Stimulated activated naive B cell treated with anti-CD40 and anti-IgM and Interleukin-4, amounts not matched to agents 10 μg/mL and 1 μg/mL and 100 μg/mL, for 72 hours (primary cell): ENCODE results near the gene TICAM2.

ENCODE experiments used
- ATAC-seq, 2 donors: fragments of 150-1000 bp; cut with Tn5 transposase; replicated peaks; 2 replicates each; pipeline ENCODE4 v1.10.0; 2021; ENCODE audit warnings: moderate library complexity in 1 of 2
- DNase-seq: peaks from one replicate; pipeline ENCODE4 v3.0.0; 2021
- H3K27ac Mint-ChIP-seq: one replicate; pipeline ENCODE4 v1.8.0; 2022; ENCODE audit warnings: mild to moderate bottlenecking, mixed read lengths
- H3K27me3 Mint-ChIP-seq, 2 donors: one replicate each; pipeline ENCODE4 v1.8.0; 2022; ENCODE audit warnings: mixed read lengths in 2 of 2
- H3K36me3 Mint-ChIP-seq, 2 donors: one replicate each; pipeline ENCODE4 v1.8.0; 2022; ENCODE audit warnings: mixed read lengths in 2 of 2, mild to moderate bottlenecking in 1 of 2
- H3K4me1 Mint-ChIP-seq, 2 donors: one replicate each; pipeline ENCODE4 v1.8.0; 2022; ENCODE audit warnings: mixed read lengths in 2 of 2, mild to moderate bottlenecking in 1 of 2
- H3K4me3 Mint-ChIP-seq, 2 donors: one replicate each; pipeline ENCODE4 v1.8.0; 2022; ENCODE audit warnings: mild to moderate bottlenecking in 2 of 2, mixed read lengths in 2 of 2, moderate library complexity in 1 of 2
- H3K9me3 Mint-ChIP-seq, 2 donors: one replicate each; pipeline ENCODE4 v1.8.0; 2022; ENCODE audit warnings: mixed read lengths in 2 of 2, mild to moderate bottlenecking in 1 of 2

TICAM2 gene

DNA sequence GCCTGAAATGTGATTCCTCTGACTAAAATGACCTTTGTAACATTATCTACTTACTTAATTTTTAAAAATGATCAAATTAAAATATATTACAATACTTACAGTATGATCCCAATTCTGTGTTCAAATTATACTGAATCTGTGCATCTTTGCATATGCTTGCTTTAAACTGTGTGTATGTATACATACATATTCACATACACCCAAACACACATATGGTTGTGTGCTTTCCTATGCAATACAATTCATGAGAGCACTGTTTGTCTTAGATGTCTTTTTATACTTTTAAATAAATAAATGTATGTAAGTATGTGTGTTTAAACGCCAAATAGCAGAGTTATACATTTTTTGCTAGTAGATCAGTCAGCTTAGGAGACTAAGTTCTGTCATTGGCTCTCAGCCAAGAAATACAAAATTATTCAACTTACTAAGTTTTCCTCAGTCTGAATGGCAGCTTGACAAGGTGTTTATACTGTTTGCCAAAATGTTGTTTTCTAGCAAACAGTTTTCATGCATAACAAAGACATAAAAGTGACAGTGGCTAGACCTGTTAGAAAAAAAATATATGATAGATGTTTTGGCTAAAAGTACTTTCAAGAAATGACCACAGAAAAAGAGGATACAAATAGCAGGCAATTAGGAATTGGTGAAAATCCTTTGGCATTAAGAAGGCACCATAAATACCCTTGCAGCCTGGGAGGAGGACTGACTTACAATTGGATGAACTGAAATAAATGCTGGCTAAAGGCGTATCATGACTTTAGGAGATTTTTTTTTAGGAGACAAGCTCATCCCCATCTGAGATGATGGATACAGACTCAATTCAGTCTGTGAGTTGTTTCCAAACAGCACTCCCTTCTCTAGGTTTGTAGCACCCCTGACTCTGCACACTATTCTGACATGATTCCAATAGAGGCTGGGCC lies 7.9 kb downstream of the TICAM2 start:
- Mint-ChIP-seq H3K9me3 (no peaks in the 10 kb centered on the region), H3K27ac (no peak overlapping the region), H3K4me3 (no peak overlapping the region), H3K4me1 (peaks cover 1 to 3% of the 10 kb centered on the region in 2 donors), H3K27me3 (no peaks in the 10 kb centered on the region), H3K36me3 (peaks cover 14 to 16% of the 10 kb centered on the region in 2 donors)
- ATAC-seq (no peak), DNase-seq (no peak)

DNA sequence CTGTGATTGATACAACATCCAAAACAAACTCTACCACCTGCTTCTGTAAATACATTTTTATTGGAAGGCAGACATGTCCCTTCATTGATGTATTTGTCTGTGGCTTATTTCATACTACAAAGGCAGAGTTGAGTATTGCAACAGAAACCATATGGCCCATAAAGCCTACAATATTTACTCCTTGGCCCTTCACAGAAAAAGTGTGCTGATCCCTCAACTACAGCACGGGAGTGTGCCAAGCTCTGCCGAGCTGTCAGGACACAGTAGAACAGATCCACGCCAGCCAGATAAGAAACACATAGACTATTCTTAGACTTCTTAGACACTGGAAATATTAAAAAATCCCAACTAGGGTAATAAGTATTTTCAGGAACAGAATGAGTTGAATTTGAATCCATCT lies 13.2 kb downstream of the TICAM2 start:
- no peak for DNase-seq
- Mint-ChIP-seq H3K27me3 (no peaks in the 10 kb centered on the region), H3K4me3 (no peak overlapping the region), H3K9me3 (no peaks in the 10 kb centered on the region), H3K4me1 (peaks cover 0 to 2% of the 10 kb centered on the region in 2 donors), H3K27ac (no peak overlapping the region), H3K36me3 (peaks cover 7 to 8% of the 10 kb centered on the region in 2 donors)
- ATAC-seq, result no peak

DNA sequence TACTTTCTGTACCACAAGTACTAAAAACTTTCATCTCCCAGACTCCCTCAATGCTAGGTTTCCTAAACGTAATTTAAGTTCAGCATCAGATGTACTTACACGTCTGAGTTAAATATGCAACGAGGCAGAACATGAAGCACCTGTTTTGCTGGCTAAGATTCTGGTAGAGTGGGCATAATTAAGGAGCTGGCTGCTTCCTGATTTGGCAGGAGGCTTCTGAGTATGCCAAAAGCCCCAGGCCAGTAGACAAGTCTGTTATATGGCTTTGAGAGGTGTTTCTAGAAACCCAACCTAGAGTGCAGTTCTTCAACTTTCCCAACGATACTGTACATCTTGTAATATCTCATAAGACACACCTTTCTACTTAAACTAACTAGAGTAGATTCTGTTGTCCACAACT lies 13.6 kb downstream of the TICAM2 start:
- Mint-ChIP-seq H3K27ac (no peak overlapping the region), H3K27me3 (no peaks in the 10 kb centered on the region), H3K4me3 (no peak overlapping the region), H3K36me3 (peaks cover 7 to 8% of the 10 kb centered on the region in 2 donors), H3K4me1 (peaks cover under 1 to 2% of the 10 kb centered on the region in 2 donors), H3K9me3 (no peaks in the 10 kb centered on the region)
- no peak for ATAC-seq
- DNase-seq, result no peak

GRCh38 chr5:115586525-115587146 lies 15.6 kb downstream of the TICAM2 start:
- DNase-seq (no peak), ATAC-seq (peak; percentile 42 to 47)
- H3K27me3 Mint-ChIP-seq, result no peaks in the 10 kb centered on the region
- peaks cover 5 to 7% of the 10 kb centered on the region in 2 donors for H3K4me1 Mint-ChIP-seq
- no peaks in the 10 kb centered on the region for H3K9me3 Mint-ChIP-seq
- H3K4me3 Mint-ChIP-seq, result no peak overlapping the region
- peaks cover 5 to 8% of the 10 kb centered on the region in 2 donors for H3K36me3 Mint-ChIP-seq
- no peak overlapping the region for H3K27ac Mint-ChIP-seq

DNA sequence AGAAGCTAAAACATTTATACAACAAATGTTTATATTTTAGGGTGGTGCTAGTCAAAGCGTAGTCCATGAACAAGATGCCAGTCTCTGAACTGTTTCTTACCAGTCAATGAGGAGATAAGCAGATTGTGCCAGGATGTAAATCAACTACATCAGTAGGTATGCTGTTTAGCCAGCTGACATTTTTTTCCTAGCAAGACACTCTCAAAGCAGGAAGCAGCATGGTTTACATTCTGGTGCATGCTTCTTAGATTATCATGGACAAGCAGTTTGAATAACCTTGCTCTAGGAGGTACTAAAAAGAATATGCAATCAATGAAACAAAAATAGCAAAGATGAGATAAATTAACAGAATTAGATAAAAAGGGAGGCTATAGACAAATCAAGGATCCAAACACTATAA lies 17.0 kb downstream of the TICAM2 start:
- H3K4me3 Mint-ChIP-seq, result no peak overlapping the region
- H3K36me3 Mint-ChIP-seq, result peaks cover 9 to 10% of the 10 kb centered on the region in 2 donors
- DNase-seq, result no peak
- peaks cover 12 to 16% of the 10 kb centered on the region in 2 donors for H3K4me1 Mint-ChIP-seq
- no peaks in the 10 kb centered on the region for H3K27me3 Mint-ChIP-seq
- ATAC-seq, result no peak
- no peak overlapping the region for H3K27ac Mint-ChIP-seq
- no peaks in the 10 kb centered on the region for H3K9me3 Mint-ChIP-seq

GRCh38 chr5:115584501-115584900 lies 17.8 kb downstream of the TICAM2 start:
- Mint-ChIP-seq H3K36me3 (peaks cover 9 to 10% of the 10 kb centered on the region in 2 donors), H3K27ac (no peak overlapping the region), H3K9me3 (no peaks in the 10 kb centered on the region), H3K4me3 (no peak overlapping the region), H3K4me1 (peaks cover 15 to 24% of the 10 kb centered on the region in 2 donors), H3K27me3 (no peaks in the 10 kb centered on the region)
- DNase-seq, result no peak
- no peak for ATAC-seq

GRCh38 chr5:115583474-115583873 lies 18.8 kb downstream of the TICAM2 start:
- Mint-ChIP-seq H3K27ac (no peak overlapping the region), H3K27me3 (no peaks in the 10 kb centered on the region), H3K4me3 (no peak overlapping the region), H3K36me3 (peaks cover 9 to 10% of the 10 kb centered on the region in 2 donors), H3K4me1 (peaks cover 18 to 34% of the 10 kb centered on the region in 2 donors), H3K9me3 (no peaks in the 10 kb centered on the region)
- no peak for DNase-seq
- ATAC-seq, result no peak

DNA sequence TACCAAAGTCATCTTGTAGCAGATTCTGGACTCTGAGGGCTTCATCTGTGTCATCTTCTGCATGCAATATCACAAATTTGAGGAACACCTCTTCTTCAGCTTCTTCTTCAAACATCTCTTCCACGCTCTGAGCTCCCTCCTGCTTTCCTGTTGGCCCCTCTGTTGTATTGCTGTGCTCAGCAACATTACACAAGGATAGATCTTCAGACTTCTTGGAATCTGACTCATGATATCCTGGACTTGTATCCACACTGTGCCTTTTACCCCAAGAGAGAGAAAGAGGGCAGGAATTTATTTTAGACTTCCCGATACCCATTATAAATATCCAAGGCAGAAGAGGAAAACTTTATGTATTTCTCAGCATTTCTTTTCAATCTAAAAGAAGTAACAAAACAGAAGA lies 21.3 kb downstream of the TICAM2 start:
- Mint-ChIP-seq H3K4me3 (no peak overlapping the region), H3K4me1 (peaks cover 24 to 51% of the 10 kb centered on the region in 2 donors), H3K9me3 (peaks cover 4 to 5% of the 10 kb centered on the region in 2 donors), H3K36me3 (peaks cover 17 to 27% of the 10 kb centered on the region in 2 donors), H3K27me3 (no peaks in the 10 kb centered on the region), H3K27ac (peak overlapping the region; percentile 44)
- DNase-seq (no peak), ATAC-seq (no peak)

DNA sequence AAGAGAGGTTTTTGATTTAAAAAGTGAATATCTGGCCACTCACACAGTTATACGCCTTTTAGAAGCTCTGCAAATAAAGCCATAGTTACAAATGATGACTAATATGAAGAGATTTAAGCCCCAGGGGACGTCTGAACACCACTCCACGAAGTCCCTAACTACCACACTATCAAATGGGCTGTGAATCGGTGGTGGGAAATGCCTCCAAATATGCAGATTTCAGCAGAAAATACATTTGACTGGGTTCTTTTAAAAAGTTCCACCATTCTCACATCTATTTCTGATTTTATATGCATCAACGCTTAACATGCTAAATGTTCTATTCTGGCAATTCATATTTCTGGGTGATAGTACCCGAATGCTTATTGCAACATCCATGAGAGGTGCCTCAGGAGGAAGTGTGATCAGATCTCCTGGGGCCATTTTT lies 22.5 kb downstream of the TICAM2 start:
- H3K27me3 Mint-ChIP-seq, result no peaks in the 10 kb centered on the region
- ATAC-seq, result peak; percentile 91 to 94
- H3K4me3 Mint-ChIP-seq, result peak overlapping the region; percentile 11 to 52
- H3K4me1 Mint-ChIP-seq, result peaks cover 31 to 58% of the 10 kb centered on the region in 2 donors
- peak; percentile 69 for DNase-seq
- peaks cover 17 to 27% of the 10 kb centered on the region in 2 donors for H3K36me3 Mint-ChIP-seq
- H3K9me3 Mint-ChIP-seq, result peaks cover 4 to 5% of the 10 kb centered on the region in 2 donors
- H3K27ac Mint-ChIP-seq, result peak overlapping the region; percentile 43

GRCh38 chr5:115579216-115579615 lies 23.1 kb downstream of the TICAM2 start:
- peak overlapping the region; percentile 43 for H3K27ac Mint-ChIP-seq
- H3K4me1 Mint-ChIP-seq, result peaks cover 35 to 64% of the 10 kb centered on the region in 2 donors
- ATAC-seq, result peak in 1 of 2 donors; percentile 1
- peak overlapping the region; percentile 11 to 52 for H3K4me3 Mint-ChIP-seq
- peaks cover 16 to 27% of the 10 kb centered on the region in 2 donors for H3K36me3 Mint-ChIP-seq
- H3K27me3 Mint-ChIP-seq, result no peaks in the 10 kb centered on the region
- peaks cover 4 to 5% of the 10 kb centered on the region in 2 donors for H3K9me3 Mint-ChIP-seq
- no peak for DNase-seq

- Mint-ChIP-seq H3K4me3 (peak overlapping the region; percentile 74 to 76), H3K27me3 (no peaks in the 10 kb centered on the region), H3K9me3 (peaks cover 4 to 5% of the 10 kb centered on the region in 2 donors), H3K4me1 (peaks cover 37 to 67% of the 10 kb centered on the region in 2 donors), H3K27ac (peak overlapping the region; percentile 69), H3K36me3 (peaks cover 15 to 27% of the 10 kb centered on the region in 2 donors)
- DNase-seq (no peak), ATAC-seq (peak; percentile 46 to 52)
These were observed 23.6 kb downstream of the TICAM2 start for GRCh38 chr5:115578657-115579056.

GRCh38 chr5:115577741-115578140 lies 24.5 kb downstream of the TICAM2 start:
- H3K4me3 Mint-ChIP-seq, result no peak overlapping the region
- peak overlapping the region; percentile 76 for H3K27ac Mint-ChIP-seq
- peaks cover 15 to 27% of the 10 kb centered on the region in 2 donors for H3K36me3 Mint-ChIP-seq
- peaks cover 4 to 5% of the 10 kb centered on the region in 2 donors for H3K9me3 Mint-ChIP-seq
- ATAC-seq (peak in 1 of 2 donors; percentile 22), DNase-seq (no peak)
- H3K27me3 Mint-ChIP-seq, result no peaks in the 10 kb centered on the region
- H3K4me1 Mint-ChIP-seq, result peaks cover 38 to 70% of the 10 kb centered on the region in 2 donors

GRCh38 chr5:115577329-115577728 lies 24.9 kb downstream of the TICAM2 start:
- Mint-ChIP-seq H3K36me3 (peaks cover 15 to 27% of the 10 kb centered on the region in 2 donors), H3K9me3 (peaks cover 4 to 5% of the 10 kb centered on the region in 2 donors), H3K4me3 (no peak overlapping the region), H3K27ac (peak overlapping the region; percentile 76), H3K4me1 (peaks cover 42 to 74% of the 10 kb centered on the region in 2 donors), H3K27me3 (no peaks in the 10 kb centered on the region)
- DNase-seq, result no peak
- ATAC-seq, result no peak
